WTC11 (cell line): ENCODE data around the gene TP63.

Experiments used
- CTCF ChIP-seq: fragments of 200-600 bp; IDR thresholded peaks from 2 replicates; pipeline ENCODE4 v1.8.0; 2022; ENCODE audit warnings: antibody characterized with exemption
- IRF2 ChIP-seq: sonication (generic); formaldehyde crosslinking; IDR thresholded peaks from 2 replicates; pipeline ENCODE4 v1.8.0; 2022; ENCODE audit warnings: low read depth, missing genetic modification reagents, borderline replicate concordance
- NR3C1 ChIP-seq: sonication (generic); formaldehyde crosslinking; conservative IDR thresholded peaks from 2 replicates; pipeline ENCODE4 v1.8.1; 2023; ENCODE audit warnings: low read depth, mild to moderate bottlenecking, missing genetic modification reagents
- ZNF425 ChIP-seq: fragments of 250-450 bp; sonication (Bioruptor Pico); conservative IDR thresholded peaks from 2 replicates; pipeline ENCODE4 v1.9.0; 2021; ENCODE audit warnings: mild to moderate bottlenecking
- TF ChIP-seq, protein P1 (sequence below): sonication (generic); formaldehyde crosslinking; IDR thresholded peaks from 2 replicates; pipeline ENCODE4 v1.8.1; 2023; ENCODE audit warnings: mild to moderate bottlenecking, moderate library complexity, missing genetic modification reagents

- TF ChIP-seq CTCF, result no peak
- no peak for TF ChIP-seq ZNF425 (CRISPR knock-in tag)
- TF ChIP-seq IRF2 (CRISPR knock-in tag), result no peak
- TF ChIP-seq, protein P1, sequence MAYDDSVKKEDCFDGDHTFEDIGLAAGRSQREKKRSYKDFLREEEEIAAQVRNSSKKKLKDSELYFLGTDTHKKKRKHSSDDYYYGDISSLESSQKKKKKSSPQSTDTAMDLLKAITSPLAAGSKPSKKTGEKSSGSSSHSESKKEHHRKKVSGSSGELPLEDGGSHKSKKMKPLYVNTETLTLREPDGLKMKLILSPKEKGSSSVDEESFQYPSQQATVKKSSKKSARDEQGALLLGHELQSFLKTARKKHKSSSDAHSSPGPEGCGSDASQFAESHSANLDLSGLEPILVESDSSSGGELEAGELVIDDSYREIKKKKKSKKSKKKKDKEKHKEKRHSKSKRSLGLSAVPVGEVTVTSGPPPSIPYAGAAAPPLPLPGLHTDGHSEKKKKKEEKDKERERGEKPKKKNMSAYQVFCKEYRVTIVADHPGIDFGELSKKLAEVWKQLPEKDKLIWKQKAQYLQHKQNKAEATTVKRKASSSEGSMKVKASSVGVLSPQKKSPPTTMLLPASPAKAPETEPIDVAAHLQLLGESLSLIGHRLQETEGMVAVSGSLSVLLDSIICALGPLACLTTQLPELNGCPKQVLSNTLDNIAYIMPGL (CRISPR knock-in tag), result no peak
- no peak for TF ChIP-seq NR3C1 (CRISPR knock-in tag)
Observed at GRCh38 chr3:189841473-189842205, 210.4 kb downstream of the TP63 start.
